ENCODE results near the gene UBE2I. TPM values are rescaled to one million over a fixed set of nuclear protein-coding genes. Genes with fewer than 3 reads are reported as not detected.

UBE2I gene
- total RNA-seq, 1 experiment from 2014 or later: 212 TPM

GRCh38 chr16:1315081-1316032 is 5.9 kb downstream of the UBE2I start:
- Histone ChIP-seq H4K20me1 (ENCODE audit: insufficient read depth) (peaks cover 27% of the 10 kb centered on the region; the same call in 1 of the 2 replicates), H3K27me3 (ENCODE audit: insufficient read depth, low read length) (no peaks in the 10 kb centered on the region), H3K9me2 (ENCODE audit: insufficient read depth) (no peaks in the 10 kb centered on the region), H3K36me3 (ENCODE audit: control insufficient read depth in 1 of 2, insufficient read depth in 2 of 2, low read length in 2 of 2) (peaks cover 46 to 70% of the 10 kb centered on the region in 2 experiments), H3K4me2 (ENCODE audit: low read length) (no peak overlapping the region), H3K27ac (ENCODE audit: low read depth, low read length) (no peak overlapping the region), H3K4me3 (replicated peaks in 1 of 2; ENCODE audit: low read depth in 1 of 2, low read length in 2 of 2) (no peak overlapping the region), H3K4me1 (ENCODE audit: control insufficient read depth in 1 of 2, insufficient read depth in 2 of 2, low read length in 2 of 2) (peaks cover 7 to 22% of the 10 kb centered on the region in 2 experiments; a peak in 3 of 4 replicates), H3K79me2 (ENCODE audit: insufficient read depth, low read length) (peaks cover 98% of the 10 kb centered on the region), H3K9ac (ENCODE audit: low read length) (no peak overlapping the region), H2AFZ (ENCODE audit: low read depth, low read length, poor library complexity, severe bottlenecking) (no peak overlapping the region), H3K9me3 (ENCODE audit: control insufficient read depth in 1 of 2, insufficient read depth in 1 of 2, low read depth in 1 of 2, low read length in 2 of 2) (no peaks in the 10 kb centered on the region)
- ATAC-seq (no peak), DNase-seq (ENCODE audit: low read depth, low spot score) (no peak)
- intact Hi-C loops (cut with micrococcal nuclease): no loop called here
- no TSS peak for BruUV-seq (replicated peaks)
- ChIA-PET POLR2A (no interaction called here), RAD21 (ENCODE audit: low non-redundant PET in 1 of 2, low total read pairs in 2 of 2, uncharacterized antibody in 2 of 2, unreplicated experiment in 2 of 2) (no interaction called here), CTCF (interaction anchor here (1.0 to 1.1 kb wide), 2 partner anchors 14 to 17 kb away, joined by 3 read pairs; no protein-coding TSS in a partner anchor)
- TF ChIP-seq ZNF274 (IDR thresholded peaks at IDR 0.05; ENCODE audit: low read depth, low read length) (no peak), MAX (IDR thresholded peaks at IDR 0.05) (no peak), EZH2phosphoT487 (IDR thresholded peaks at IDR 0.05; ENCODE audit: borderline replicate concordance) (no peak), CTCF (IDR thresholded peaks at IDR 0.05 in 2 of 3, conservative IDR thresholded peaks at IDR 0.05 in 1 of 3; ENCODE audit: borderline replicate concordance in 1 of 3, insufficient read depth in 1 of 3, low read depth in 2 of 3, low read length in 2 of 3) (no peak), SIN3A (IDR thresholded peaks at IDR 0.05; ENCODE audit: low read depth) (no peak), RAD21 (IDR thresholded peaks at IDR 0.05; ENCODE audit: low read depth) (no peak), REST (IDR thresholded peaks at IDR 0.05; ENCODE audit: low read depth) (no peak), JUND (IDR thresholded peaks at IDR 0.05) (no peak), SP1 (IDR thresholded peaks at IDR 0.05; ENCODE audit: low read depth) (no peak), CBX3 (IDR thresholded peaks at IDR 0.05; ENCODE audit: low read depth) (no peak), ELF1 (IDR thresholded peaks at IDR 0.05; ENCODE audit: borderline replicate concordance, low read depth) (no peak), ZBTB33 (IDR thresholded peaks at IDR 0.05; ENCODE audit: extremely low read depth, insufficient replicate concordance, low read length) (no peak), ATF3 (IDR thresholded peaks at IDR 0.05) (no peak), POLR2A (IDR thresholded peaks at IDR 0.05; ENCODE audit: borderline replicate concordance, extremely low read depth, insufficient read depth, insufficient read length) (no peak), SRF (IDR thresholded peaks at IDR 0.05; ENCODE audit: low read depth) (no peak), ZFX (IDR thresholded peaks at IDR 0.05) (no peak), TCF7L2 (IDR thresholded peaks at IDR 0.05; ENCODE audit: borderline replicate concordance, extremely low read depth, insufficient read depth, insufficient read length) (no peak), EGR1 (IDR thresholded peaks at IDR 0.05; ENCODE audit: low read depth) (no peak), POLR2AphosphoS5 (IDR thresholded peaks at IDR 0.05; ENCODE audit: low read depth, low read length) (no peak)

Data from HCT116 (cell line).